ENCODE measurements around the gene QPRT.
A peak's percentile ranks its signal among the peaks of the same experiment; 100 is the strongest.

QPRT gene

DNA sequence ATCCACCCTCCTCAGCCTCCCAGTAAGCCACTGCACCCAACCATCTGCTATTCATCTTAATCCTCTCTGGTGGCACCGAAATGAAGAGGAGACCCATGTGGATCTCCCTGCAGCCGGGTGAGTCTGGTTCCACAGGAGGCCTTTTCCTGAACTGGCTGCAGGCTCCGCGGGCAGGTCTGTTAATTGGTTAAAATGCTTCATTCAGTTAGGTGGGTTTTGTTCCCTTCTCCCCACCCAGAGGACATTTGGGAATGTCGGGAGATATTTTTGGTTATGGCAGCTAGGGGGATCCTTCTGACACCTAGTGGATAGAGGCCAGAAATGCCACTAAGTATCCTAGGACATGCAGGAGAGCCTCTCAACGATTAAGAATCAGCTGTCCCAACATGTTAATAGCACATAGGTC, 50.1 kb downstream of the QPRT start:
- TF ChIP-seq, protein P1, sequence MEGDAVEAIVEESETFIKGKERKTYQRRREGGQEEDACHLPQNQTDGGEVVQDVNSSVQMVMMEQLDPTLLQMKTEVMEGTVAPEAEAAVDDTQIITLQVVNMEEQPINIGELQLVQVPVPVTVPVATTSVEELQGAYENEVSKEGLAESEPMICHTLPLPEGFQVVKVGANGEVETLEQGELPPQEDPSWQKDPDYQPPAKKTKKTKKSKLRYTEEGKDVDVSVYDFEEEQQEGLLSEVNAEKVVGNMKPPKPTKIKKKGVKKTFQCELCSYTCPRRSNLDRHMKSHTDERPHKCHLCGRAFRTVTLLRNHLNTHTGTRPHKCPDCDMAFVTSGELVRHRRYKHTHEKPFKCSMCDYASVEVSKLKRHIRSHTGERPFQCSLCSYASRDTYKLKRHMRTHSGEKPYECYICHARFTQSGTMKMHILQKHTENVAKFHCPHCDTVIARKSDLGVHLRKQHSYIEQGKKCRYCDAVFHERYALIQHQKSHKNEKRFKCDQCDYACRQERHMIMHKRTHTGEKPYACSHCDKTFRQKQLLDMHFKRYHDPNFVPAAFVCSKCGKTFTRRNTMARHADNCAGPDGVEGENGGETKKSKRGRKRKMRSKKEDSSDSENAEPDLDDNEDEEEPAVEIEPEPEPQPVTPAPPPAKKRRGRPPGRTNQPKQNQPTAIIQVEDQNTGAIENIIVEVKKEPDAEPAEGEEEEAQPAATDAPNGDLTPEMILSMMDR (IDR thresholded peaks at IDR 0.05; ENCODE audit: control extremely low read depth, extremely low read depth, low read depth, missing control alignments): peak; percentile 44
- no peak for DNase-seq (ENCODE audit: extremely low spot score)
- ChIA-PET POLR2A (no interaction called here), CTCF (interaction anchor here (0.8 to 8.0 kb wide), 15 partner anchors 9 to 120 kb away, joined by 3 to 59 read pairs (median 6); partner anchors contain the start of genes KIF22 and PAGR1)

GRCh38 chr16:29730649-29731048, 51.7 kb downstream of the QPRT start:
- no peak for DNase-seq (ENCODE audit: extremely low spot score)
- CTCF ChIA-PET: interaction anchor here (1.1 to 8.0 kb wide), 6 partner anchors 8 to 65 kb away, joined by 3 to 59 read pairs (median 10); partner anchors contain the start of gene KIF22
- POLR2A ChIA-PET: interaction anchor here (1.2 kb wide), 2 partner anchors 24 to 60 kb away, joined by 3 read pairs; partner anchors contain the start of gene KIF22
- TF ChIP-seq, protein P1 (IDR thresholded peaks at IDR 0.05; ENCODE audit: control extremely low read depth, extremely low read depth, low read depth, missing control alignments): no peak

DNA sequence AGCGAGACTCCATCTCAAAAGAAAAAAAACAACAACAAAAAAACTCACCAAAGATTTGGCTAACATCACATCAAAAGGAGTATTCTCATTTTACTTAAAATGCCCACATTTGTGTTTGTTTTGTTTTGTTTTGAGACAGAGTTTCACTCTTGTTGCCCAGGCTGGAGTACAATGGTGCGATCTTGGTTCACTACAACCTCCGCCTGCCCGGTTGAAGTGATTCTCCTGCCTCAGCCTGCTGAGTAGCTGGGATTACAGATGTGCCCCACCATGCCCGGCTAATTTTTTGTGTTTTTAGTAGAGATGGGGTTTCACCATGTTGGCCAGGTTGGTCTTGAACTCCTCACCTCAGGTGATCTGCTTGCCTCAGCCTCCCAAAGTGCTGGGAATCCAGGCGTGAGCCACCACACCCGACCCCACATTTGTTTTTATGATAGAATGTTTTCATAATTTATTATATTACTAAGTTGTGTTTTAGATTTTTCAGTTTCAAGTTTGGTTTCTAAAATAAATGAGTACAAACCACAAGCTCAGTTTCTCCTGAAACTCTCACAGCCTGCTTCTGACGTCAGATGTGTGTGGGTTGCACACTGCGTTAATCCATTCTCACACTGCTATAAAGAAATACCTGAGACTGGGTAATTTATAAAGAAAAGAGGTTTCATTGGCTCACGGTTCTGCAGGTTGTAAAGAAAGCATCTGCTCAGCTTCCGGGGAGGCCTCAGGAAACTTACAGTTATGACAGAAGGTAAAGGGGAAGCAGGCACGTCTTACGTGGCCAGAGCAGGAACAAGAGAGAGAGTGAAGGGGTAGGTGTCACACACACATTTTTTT, 53.0 kb downstream of the QPRT start:
- ChIA-PET CTCF (interaction anchor here (1.0 to 8.0 kb wide), 7 partner anchors 12 to 86 kb away, joined by 3 to 59 read pairs (median 6); partner anchors contain the start of gene KIF22), POLR2A (interaction anchor here (0.7 to 1.2 kb wide), 3 partner anchors 23 to 447 kb away, joined by 3 to 6 read pairs (median 3); partner anchors contain the start of gene KIF22)
- DNase-seq (ENCODE audit: extremely low spot score): peak; percentile 75

- POLR2A ChIA-PET: no interaction called here
- CTCF ChIA-PET: interaction anchor here (0.8 to 8.0 kb wide), 3 partner anchors 14 to 55 kb away, joined by 3 to 59 read pairs (median 3); no protein-coding TSS in a partner anchor
- TF ChIP-seq, protein P1 (IDR thresholded peaks at IDR 0.05; ENCODE audit: control extremely low read depth, extremely low read depth, low read depth, missing control alignments): no peak
- no peak for DNase-seq (ENCODE audit: extremely low spot score)
Measured at GRCh38 chr16:29734786-29735185, 55.8 kb downstream of the QPRT start.

DNA sequence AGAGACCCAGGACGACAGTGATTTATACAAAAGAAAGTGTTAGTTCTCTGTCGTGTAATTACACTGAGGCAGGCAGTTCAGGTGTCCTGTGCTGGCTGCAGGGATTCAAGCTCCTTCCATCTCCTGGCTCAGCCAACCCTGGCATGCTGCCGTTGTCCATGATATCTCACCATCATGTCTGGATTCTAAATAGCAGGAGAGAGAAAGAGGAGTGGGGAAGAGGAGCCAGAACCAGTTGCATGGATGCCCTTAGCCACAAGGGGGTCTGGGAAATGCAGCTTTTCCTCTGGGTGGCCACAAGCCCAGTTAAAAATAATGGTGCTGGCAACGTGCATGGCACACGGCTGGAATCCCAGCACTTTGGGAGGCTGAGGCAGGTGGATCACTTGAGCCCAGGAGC, 57.1 kb downstream of the QPRT start:
- TF ChIP-seq, protein P1 (IDR thresholded peaks at IDR 0.05; ENCODE audit: control extremely low read depth, extremely low read depth, low read depth, missing control alignments): no peak
- no peak for DNase-seq (ENCODE audit: extremely low spot score)
- ChIA-PET CTCF (interaction anchor here (8.0 kb wide), 1 partner anchor 16 kb away, joined by 59 read pairs; no protein-coding TSS in a partner anchor), POLR2A (no interaction called here)

DNA sequence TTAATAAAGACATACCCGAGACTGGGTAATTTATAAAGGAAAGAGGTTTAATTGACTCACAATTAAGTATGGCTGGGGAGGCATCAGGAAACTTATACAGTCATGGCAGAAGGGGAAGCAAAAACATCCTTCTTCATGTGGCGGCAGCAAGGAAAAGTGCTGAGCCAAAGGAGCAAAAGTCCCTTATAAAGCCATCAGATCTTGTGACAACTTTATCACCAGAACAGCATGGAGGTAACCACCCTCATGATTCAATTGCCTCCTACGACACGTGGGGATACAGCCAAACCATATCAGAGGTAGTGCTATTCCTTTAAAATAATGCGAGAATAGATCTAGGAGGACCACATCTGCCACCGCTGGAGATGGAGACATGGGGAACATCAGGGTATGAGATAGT, 57.8 kb downstream of the QPRT start:
- CTCF ChIA-PET: interaction anchor here (8.0 kb wide), 1 partner anchor 16 kb away, joined by 59 read pairs; no protein-coding TSS in a partner anchor
- no peak for DNase-seq (ENCODE audit: extremely low spot score)
- POLR2A ChIA-PET: no interaction called here
- TF ChIP-seq, protein P1 (IDR thresholded peaks at IDR 0.05; ENCODE audit: control extremely low read depth, extremely low read depth, low read depth, missing control alignments): no peak

DNA sequence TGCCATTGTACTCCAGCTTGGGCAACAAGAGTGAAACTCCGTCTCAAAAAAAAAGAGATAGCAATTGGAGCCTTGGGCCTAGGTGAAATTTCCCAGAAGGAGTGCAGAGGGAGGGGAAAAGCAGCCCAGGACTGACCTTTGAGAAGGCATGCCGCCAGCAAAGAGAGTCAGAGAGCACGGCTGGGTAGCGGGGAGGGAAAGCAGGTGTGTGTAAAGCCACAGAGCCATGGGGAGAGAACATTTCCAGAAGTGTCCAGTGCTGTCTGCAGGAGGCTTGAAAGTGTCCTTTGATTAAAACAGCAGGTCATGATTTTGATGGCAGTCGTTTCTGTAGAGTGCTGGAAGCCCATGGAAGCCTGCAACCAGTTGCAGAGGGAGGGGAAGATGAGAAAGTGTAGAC, 58.7 kb downstream of the QPRT start:
- CTCF ChIA-PET: no interaction called here
- DNase-seq (ENCODE audit: extremely low spot score): no peak
- TF ChIP-seq, protein P1 (IDR thresholded peaks at IDR 0.05; ENCODE audit: control extremely low read depth, extremely low read depth, low read depth, missing control alignments): no peak
- POLR2A ChIA-PET: no interaction called here
